Measurements from ENCODE around the gene ALMS1.
A peak's percentile ranks its signal among the peaks of the same experiment; 100 is the strongest.
"Not testable (repeated sequence)": the region's sequence is repeated elsewhere in the genome, so short reads cannot be mapped to it uniquely, and the experiment has no call there.

Gene ALMS1, protein sequence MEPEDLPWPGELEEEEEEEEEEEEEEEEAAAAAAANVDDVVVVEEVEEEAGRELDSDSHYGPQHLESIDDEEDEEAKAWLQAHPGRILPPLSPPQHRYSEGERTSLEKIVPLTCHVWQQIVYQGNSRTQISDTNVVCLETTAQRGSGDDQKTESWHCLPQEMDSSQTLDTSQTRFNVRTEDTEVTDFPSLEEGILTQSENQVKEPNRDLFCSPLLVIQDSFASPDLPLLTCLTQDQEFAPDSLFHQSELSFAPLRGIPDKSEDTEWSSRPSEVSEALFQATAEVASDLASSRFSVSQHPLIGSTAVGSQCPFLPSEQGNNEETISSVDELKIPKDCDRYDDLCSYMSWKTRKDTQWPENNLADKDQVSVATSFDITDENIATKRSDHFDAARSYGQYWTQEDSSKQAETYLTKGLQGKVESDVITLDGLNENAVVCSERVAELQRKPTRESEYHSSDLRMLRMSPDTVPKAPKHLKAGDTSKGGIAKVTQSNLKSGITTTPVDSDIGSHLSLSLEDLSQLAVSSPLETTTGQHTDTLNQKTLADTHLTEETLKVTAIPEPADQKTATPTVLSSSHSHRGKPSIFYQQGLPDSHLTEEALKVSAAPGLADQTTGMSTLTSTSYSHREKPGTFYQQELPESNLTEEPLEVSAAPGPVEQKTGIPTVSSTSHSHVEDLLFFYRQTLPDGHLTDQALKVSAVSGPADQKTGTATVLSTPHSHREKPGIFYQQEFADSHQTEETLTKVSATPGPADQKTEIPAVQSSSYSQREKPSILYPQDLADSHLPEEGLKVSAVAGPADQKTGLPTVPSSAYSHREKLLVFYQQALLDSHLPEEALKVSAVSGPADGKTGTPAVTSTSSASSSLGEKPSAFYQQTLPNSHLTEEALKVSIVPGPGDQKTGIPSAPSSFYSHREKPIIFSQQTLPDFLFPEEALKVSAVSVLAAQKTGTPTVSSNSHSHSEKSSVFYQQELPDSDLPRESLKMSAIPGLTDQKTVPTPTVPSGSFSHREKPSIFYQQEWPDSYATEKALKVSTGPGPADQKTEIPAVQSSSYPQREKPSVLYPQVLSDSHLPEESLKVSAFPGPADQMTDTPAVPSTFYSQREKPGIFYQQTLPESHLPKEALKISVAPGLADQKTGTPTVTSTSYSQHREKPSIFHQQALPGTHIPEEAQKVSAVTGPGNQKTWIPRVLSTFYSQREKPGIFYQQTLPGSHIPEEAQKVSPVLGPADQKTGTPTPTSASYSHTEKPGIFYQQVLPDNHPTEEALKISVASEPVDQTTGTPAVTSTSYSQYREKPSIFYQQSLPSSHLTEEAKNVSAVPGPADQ (N-terminal part only)

DNA sequence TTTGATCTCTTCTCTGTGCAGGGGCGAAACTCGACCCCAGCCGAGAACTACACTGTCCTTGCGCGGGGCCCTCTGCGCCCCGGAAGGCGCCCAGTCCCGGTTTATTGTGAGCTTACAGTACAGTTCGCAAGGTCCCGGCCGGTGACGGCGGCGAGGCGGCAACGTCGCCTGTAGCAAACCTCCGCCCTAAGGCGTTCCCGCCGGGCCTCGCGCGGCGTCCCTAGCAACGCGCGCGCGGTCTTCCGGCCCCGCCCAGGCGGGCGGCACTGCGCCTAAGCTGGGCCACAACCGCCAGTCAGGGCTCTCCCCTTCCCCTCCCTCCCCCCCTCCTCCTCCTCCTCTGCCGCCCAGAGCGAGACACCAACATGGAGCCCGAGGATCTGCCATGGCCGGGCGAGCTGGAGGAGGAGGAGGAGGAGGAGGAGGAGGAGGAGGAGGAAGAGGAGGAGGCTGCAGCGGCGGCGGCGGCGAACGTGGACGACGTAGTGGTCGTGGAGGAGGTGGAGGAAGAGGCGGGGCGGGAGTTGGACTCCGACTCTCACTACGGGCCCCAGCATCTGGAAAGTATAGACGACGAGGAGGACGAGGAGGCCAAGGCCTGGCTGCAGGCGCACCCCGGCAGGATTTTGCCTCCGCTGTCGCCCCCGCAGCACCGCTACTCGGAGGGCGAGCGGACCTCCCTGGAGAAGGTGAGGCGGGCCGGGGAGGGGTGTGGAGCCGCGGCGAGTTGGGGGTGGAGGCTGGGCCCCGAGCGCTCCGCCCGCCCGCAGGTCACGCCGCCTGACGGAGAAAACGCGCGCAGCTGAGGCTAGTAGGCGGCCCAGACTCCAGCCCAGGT, at the start of gene ALMS1:
TSS of gene ALMS1 (plus strand) at position 333 of the 838 bp plus-strand sequence. CDS start at position 366, 33 bp downstream.
- peak; percentile 55 to 77 for DNase-seq (ENCODE audit: low read depth in 2 of 2, low spot score in 1 of 2)

DNA sequence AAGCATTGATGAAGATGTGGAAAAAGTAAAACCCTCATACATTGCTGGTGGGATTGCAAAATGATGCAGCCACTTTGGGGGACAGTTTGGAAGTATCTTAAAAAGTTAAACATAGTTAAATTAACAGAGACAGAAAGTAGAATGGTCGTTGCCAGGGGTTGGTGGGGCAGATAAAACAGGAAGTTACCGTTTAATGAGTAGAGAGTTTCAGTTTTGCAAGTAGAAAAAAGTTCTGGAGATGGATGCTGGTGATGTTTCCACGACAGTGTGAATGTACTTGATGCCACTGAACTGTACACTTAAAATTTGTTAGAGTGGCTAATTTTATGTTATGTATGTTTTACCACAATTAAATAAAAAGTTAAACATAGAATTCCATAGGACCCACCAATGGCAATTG, 47.8 kb upstream of the ALMS1 start:
- DNase-seq (ENCODE audit: low read depth in 2 of 2, low spot score in 1 of 2) = no peak

DNA sequence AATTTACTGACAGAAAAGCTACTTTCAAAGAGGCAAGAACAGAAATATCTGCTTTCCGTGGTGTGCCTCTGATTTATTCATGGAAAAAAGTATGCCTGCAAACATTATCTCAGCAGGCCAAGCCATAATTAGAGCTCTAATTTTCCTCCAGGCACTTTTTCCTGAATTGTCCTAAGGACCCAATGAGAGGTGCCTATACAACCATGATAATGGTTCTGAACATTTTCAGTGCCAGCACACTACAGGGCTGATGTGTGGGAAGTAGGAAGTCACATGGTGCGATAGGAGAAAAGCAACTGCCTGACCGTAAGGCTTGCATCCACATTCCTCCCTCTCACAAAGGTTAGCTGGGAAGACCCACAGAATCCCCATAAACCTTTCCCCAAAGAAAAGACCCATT, 46.4 kb upstream of the ALMS1 start:
- DNase-seq (ENCODE audit: low read depth in 2 of 2, low spot score in 1 of 2) = no peak

DNA sequence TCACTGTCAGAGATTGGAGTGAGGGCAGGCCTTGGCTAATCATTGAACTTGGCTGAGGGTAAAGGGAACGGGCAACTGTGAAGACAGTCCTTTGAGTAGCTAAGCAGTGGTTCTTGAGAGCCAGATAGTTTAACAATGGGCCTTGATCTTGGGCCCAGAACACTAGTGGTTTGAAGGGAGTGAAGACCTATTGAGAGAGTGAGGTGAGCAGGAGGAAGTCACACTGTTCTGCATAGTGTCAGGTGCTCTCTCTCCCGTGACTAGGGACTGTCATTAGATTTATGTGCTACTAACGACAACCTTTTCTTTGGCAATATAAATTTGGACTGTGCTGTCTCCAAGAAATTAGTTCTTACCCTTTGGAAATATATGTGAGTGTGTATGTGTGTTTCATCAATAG, 44.6 kb upstream of the ALMS1 start:
- no peak for DNase-seq (ENCODE audit: low read depth in 2 of 2, low spot score in 1 of 2)

DNA sequence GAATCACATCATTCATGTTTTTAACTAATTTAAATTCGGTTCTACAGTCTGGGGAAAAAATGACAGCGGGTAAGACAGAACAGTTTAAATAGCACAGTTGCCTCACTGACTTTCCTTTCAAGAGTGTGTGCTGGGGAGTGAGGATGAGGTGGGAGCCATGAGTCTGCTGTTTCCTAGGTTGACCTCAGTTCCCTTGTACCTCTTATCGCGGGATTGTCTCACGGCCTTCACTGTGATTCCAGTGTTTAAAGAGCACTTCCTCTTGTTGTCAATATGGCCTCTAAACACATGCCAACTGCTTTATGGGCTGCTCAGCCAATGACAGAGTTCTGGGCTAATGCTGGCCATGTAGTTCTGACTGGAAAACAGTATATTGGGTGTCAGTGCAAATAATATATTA, 41.6 kb upstream of the ALMS1 start:
- no peak for DNase-seq (ENCODE audit: low read depth in 2 of 2, low spot score in 1 of 2)

DNA sequence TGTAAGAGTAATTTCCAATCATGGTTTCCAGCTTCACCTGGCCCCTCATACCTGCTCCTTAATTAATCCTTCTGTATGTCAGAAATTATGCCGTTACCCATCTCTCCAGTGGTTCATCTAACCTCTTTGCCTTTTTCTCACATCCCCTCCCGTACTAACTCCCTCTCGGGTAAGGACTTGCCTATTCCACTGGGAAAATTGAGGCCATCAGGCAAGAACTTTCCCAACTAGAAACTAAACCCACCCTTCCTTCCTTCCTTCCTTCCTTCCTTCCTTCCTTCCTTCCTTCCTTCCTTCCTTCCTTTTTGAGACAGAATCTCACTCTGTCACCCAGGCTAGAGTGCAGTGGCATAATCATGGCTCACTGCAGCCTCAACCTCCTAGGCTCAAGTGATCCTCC, 40.9 kb upstream of the ALMS1 start:
- not testable (repeated sequence) for DNase-seq (ENCODE audit: low read depth in 2 of 2, low spot score in 1 of 2)

DNA sequence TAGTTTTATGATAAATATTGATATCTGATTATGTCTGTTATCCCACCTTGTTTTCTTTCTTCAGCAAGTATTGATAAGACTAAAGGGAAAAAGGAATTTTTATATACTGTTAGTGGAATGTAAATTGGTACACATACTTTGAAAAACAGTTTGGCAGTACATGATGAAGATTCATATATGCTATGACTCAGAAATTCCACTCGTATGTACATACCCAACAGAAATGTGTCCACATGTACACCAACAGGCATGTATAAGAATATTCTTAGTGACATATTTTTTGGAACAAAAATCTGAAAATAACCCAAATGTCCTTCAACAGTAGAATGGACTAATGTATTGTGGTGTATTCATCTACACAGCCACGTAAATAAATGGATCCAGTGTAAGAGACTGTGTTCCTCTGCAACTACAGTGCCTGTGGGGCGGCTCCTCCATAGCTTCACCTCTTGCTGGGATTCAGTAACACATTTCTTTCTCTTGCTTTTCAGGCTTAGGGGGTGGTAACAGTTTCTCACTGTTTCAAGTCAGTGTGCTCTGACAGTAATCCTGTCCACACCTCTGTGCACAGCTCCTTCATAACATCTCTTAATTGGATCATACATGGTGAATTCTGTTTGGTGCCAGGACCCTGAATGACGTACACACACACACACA, 35.5 kb upstream of the ALMS1 start:
- no peak for DNase-seq (ENCODE audit: low read depth in 2 of 2, low spot score in 1 of 2)

DNA sequence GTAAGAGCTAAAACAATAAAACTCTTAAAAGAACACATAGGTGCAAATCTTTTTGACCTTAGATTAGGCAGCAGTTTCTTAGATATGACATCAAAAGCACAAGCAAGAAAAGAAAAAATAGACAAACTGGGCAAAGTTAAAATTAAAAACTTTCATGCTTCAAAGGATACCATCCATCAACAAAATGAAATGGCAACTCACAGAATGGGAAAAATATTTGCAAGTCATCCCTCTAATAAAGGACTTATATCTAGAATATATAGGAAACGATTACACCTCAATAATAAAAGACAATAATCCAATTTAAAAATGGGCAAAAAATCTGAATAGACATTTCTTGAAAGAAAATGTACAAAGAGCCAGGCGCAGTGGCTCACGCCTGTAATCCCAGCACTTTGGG, 29.5 kb upstream of the ALMS1 start:
- no peak for DNase-seq (ENCODE audit: low read depth in 2 of 2, low spot score in 1 of 2)

DNA sequence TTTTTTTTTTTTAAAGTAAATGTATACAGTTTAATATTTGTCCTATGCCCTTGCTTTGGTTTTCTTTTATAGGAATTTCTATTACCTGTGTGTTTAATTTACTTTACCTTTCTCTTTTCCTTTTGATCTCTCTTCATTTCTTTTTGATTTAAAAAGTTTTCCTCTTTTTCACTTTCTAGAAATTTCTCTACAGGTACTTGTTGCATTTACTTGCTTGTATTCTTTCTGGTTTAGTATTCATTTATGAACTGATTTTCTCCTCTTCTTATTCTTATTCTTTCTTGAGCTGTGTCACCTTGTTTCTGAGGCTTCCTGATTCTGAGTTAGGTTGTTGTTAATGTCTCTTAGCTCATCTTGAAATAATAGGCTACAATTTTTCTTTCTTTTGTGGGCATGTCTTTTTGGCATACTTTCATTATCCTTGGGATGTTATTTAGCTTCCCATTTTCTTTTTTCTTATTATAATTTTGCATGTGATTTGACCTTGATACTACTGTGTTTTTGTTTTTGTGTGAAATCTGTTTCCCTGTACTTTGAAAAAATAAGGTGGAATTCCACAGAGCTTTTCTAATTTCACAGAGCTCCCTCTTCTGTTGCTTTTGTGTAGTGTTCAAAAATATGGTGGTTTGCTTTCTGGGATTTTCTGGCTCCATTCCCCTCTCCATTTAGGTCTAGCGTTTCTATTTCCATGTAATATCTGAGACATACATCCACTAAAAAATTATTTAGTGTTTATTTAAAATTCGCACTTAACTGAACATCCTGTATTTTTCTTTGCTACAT, 25.5 kb upstream of the ALMS1 start:
- DNase-seq (ENCODE audit: low read depth in 2 of 2, low spot score in 1 of 2) = no peak

DNA sequence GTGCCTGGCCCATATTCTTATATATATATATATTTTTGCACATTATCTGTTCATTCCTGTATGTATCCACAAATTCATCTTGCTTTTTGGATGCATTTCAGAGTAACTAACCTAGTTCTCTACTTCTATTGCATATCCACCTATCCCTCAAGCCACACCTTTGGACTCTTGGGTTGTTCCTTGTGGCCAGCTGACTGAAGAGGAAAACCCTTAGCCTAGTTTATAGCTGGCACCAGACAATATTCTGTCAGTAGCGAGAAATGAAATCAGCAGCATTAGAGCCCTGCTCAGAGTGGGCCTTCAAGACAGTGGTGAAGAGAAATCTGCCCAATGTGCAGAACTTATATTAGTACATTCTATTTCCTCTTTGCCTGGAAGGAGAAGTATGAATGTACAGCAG, 19.6 kb upstream of the ALMS1 start:
- no peak for DNase-seq (ENCODE audit: low read depth in 2 of 2, low spot score in 1 of 2)

DNA sequence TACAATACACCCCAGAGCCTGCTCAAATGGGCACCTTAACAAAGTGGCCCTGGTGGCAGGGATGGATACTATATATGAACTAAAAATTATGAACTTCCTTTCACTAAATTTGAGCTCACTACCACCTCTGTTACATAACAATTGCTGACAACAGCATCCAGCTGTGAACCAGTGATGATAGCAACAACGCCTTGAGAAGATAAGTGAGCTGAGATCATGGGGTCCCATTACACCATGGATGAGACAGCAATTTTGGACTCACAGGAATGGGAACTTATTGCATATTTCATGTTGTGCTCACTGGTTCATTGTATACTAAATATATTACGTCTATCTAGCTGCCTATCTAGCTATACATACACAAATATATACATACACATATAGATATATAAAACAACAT, 16.9 kb upstream of the ALMS1 start:
- no peak for DNase-seq (ENCODE audit: low read depth in 2 of 2, low spot score in 1 of 2)

DNA sequence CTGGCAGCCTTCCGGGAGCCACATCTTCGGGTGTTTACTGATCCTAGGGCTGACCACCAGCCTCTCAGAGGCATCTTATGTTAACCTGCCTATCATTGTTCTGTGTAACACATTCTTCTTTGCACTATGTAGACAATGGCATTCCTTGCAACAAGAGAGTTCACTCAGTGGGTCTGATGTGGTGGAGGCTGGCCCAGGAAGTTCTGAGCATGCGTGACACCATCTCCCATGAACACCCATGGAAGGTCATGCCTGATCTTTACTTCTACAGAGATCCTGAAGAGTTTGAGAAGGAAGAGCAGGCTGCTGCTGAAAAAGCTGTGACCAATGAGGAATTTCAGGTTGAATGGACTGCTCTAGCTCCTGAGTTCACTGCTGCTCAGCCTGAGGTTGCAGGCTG, 15.3 kb upstream of the ALMS1 start:
- no peak for DNase-seq (ENCODE audit: low read depth in 2 of 2, low spot score in 1 of 2)

DNA sequence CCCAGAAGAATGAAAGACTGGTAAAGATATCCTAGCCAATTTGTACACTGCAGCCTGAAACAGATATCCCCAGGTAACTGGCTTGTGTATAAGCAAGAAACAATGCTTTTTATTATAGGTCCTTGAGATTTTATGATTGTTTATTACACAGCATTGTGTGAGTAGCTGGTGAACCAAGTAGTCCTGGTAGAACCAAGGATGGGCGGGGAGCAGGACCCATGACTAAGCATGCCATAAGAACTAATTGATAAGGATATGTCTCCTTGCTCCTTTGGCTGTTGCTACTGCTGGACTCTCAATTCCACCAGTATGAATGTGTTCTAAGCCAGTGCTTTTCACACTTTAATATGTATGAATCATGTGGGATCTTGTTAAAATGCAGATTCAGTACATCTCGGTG, 12.3 kb upstream of the ALMS1 start:
- no peak for DNase-seq (ENCODE audit: low read depth in 2 of 2, low spot score in 1 of 2)

DNA sequence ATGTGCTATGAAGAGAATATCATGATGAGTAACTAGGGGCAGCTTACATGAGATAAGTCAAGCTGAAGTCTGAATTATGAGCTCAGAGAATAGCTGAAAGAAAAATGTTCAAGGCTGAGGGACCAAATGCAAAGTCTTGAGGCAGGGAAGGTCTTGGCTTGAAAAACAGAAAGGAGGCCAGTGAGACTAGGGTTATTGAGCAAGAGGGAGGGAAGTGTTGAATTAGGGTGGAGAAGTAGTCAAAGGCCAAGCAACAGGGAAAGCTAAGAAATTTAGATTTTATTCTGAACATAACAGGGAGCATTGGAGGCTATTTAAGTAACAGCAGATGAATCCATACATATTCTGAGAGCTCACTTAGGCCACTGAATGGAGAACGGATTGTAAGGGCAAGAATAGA, 11.4 kb upstream of the ALMS1 start:
- DNase-seq (ENCODE audit: low read depth in 2 of 2, low spot score in 1 of 2) = no peak

DNA sequence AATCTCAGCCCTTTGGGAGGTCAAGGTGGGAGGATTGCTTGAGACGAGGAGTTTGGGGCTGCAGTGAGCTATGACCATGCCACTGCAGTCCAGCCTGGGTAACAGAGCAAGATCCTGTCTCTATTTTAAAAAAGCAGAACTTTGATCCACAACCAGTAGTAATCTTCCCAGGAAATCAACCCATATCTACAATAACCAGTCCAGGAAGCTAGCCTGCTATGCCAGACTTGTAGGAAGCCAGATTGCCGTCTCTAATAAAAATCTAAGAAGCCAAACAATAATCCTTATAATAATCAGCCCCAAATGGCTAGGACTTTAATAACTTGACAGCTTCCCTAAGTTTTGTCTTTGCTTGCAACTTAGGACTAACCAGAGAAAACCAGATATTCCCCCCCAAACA, 9.0 kb upstream of the ALMS1 start:
- no peak for DNase-seq (ENCODE audit: low read depth in 2 of 2, low spot score in 1 of 2)

DNA sequence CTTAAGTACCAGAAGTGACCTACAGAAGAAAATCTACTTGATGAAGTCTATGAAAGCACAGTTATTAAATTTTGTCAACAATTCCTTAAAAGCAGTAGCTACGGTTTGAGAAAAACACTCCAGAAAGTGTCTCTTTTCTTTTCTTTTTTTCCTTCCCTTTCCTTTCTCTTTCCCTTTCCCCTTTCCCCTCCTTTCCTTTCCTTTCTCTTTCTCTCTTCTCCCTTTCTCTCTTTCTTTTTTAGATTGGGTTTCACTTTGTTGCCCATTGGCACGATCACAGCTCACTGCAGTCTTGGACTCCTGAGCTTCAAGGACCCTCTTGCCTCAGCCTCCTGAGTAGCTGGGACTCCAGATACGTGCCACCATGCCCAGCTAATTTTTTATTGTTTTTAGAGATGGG, 2.6 kb upstream of the ALMS1 start:
- DNase-seq (ENCODE audit: low read depth in 2 of 2, low spot score in 1 of 2) = no peak

DNA sequence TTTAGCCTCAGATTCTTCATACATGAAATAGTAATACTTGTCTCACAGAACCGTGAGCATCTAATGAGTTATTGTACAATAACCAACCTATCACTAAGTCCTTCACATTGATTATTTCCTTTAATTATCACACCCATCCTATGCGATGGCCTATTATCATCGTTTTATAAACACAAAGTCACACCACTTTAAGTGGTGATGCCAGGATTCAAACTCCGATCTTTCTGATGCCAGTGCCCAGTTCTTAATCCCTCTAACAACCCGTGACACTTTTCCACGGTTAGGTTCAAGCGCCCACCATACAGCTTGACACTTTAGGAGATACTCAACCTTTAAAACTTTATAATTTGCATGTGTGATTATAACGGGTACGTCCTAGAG, 523 bp upstream of the ALMS1 start:
- DNase-seq (ENCODE audit: low read depth in 2 of 2, low spot score in 1 of 2) = no peak

DNA sequence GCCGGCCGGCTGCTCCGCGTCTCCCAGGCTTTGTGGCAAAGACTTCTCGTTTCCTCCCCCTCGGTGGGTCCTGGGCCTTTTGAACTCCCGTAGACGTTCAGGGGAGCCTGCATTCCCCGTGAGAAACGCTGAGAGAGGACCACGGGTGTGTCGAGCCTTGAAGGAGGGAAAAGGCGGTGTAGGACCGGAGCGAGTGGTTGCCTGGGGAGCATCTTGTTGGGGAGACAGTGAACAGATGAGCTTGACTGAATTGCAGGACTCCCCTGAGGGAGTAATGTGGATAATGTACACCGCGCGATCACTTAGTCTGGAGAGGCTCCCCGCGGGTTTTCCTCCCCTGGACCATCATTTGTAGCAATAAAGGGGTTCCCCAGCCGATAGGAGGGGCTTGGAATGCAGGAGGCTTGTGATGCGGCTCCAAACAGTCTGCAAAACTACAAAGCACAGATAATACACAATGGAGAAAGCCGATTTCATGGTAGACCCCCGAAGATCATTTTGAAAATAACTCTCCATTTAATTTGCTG, 769 bp downstream of the ALMS1 start:
- no peak for DNase-seq (ENCODE audit: low read depth in 2 of 2, low spot score in 1 of 2)

Measured in stimulated activated CD8-positive, alpha-beta memory T cell treated with anti-CD3 and anti-CD28 coated beads, Interleukin-4, amount 100 ng/mL, for 4 hours (primary cell).